ENCODE measurements around the gene CEL.
"Not testable (repeated sequence)": the region's sequence is repeated elsewhere in the genome, so short reads cannot be mapped to it uniquely, and the experiment has no call there.

Gene CEL

DNA sequence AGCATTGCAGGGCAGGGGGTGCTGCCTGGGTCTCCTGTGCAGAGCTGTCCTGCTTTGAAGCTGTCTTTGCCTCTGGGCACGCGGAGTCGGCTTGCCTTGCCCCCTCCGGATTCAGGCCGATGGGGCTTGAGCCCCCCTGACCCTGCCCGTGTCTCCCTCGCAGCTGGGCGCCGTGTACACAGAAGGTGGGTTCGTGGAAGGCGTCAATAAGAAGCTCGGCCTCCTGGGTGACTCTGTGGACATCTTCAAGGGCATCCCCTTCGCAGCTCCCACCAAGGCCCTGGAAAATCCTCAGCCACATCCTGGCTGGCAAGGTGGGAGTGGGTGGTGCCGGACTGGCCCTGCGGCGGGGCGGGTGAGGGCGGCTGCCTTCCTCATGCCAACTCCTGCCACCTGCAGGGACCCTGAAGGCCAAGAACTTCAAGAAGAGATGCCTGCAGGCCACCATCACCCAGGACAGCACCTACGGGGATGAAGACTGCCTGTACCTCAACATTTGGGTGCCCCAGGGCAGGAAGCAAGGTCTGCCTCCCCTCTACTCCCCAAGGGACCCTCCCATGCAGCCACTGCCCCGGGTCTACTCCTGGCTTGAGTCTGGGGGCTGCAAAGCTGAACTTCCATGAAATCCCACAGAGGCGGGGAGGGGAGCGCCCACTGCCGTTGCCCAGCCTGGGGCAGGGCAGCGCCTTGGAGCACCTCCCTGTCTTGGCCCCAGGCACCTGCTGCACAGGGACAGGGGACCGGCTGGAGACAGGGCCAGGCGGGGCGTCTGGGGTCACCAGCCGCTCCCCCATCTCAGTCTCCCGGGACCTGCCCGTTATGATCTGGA lies 2.7 kb downstream of the CEL start:
- DNase-seq (ENCODE audit: low spot score) = no peak

DNA sequence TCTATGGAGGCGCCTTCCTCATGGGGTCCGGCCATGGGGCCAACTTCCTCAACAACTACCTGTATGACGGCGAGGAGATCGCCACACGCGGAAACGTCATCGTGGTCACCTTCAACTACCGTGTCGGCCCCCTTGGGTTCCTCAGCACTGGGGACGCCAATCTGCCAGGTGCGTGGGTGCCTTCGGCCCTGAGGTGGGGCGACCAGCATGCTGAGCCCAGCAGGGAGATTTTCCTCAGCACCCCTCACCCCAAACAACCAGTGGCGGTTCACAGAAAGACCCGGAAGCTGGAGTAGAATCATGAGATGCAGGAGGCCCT lies 3.2 kb downstream of the CEL start:
- no peak for DNase-seq (ENCODE audit: low spot score)

DNA sequence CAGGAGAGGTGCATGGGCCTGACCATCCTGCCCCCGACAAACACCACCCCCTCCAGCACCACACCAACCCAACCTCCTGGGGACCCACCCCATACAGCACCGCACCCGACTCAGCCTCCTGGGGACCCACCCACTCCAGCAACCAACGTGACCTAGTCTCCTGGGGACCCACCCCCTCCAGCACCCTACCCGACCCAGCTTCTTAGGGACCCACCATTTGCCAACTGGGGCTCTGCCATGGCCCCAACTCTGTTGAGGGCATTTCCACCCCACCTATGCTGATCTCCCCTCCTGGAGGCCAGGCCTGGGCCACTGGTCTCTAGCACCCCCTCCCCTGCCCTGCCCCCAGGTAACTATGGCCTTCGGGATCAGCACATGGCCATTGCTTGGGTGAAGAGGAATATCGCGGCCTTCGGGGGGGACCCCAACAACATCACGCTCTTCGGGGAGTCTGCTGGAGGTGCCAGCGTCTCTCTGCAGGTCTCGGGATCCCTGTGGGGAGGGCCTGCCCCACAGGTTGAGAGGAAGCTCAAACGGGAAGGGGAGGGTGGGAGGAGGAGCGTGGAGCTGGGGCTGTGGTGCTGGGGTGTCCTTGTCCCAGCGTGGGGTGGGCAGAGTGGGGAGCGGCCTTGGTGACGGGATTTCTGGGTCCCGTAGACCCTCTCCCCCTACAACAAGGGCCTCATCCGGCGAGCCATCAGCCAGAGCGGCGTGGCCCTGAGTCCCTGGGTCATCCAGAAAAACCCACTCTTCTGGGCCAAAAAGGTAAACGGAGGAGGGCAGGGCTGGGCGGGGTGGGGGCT lies 4.6 kb downstream of the CEL start:
- no peak for DNase-seq (ENCODE audit: low spot score)

DNA sequence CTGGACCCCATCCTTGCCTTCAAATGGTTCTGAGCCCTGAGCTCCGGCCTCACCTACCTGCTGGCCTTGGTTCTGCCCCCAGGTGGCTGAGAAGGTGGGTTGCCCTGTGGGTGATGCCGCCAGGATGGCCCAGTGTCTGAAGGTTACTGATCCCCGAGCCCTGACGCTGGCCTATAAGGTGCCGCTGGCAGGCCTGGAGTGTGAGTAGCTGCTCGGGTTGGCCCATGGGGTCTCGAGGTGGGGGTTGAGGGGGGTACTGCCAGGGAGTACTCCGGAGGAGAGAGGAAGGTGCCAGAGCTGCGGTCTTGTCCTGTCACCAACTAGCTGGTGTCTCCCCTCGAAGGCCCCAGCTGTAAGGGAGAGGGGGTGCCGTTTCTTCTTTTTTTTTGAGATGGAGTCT lies 5.2 kb downstream of the CEL start:
- no peak for DNase-seq (ENCODE audit: low spot score)

DNA sequence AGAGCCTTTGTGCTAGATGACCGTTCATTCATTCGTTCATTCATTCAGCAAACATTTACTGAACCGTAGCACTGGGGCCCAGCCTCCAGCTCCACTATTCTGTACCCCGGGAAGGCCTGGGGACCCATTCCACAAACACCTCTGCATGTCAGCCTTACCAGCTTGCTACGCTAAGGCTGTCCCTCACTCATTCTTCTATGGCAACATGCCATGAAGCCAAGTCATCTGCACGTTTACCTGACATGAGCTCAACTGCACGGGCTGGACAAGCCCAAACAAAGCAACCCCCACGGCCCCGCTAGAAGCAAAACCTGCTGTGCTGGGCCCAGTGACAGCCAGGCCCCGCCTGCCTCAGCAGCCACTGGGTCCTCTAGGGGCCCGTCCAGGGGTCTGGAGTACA lies 6.0 kb downstream of the CEL start:
- DNase-seq (ENCODE audit: low spot score) = no peak

- not testable (repeated sequence) for DNase-seq (ENCODE audit: low spot score)
Measured at GRCh38 chr9:133068431-133068830, 6.7 kb downstream of the CEL start.

DNA sequence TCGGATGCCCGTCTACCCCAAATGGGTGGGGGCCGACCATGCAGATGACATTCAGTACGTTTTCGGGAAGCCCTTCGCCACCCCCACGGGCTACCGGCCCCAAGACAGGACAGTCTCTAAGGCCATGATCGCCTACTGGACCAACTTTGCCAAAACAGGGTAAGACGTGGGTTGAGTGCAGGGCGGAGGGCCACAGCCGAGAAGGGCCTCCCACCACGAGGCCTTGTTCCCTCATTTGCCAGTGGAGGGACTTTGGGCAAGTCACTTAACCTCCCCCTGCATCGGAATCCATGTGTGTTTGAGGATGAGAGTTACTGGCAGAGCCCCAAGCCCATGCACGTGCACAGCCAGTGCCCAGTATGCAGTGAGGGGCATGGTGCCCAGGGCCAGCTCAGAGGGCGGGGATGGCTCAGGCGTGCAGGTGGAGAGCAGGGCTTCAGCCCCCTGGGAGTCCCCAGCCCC lies 8.8 kb downstream of the CEL start:
- not testable (repeated sequence) for DNase-seq (ENCODE audit: low spot score)

DNA sequence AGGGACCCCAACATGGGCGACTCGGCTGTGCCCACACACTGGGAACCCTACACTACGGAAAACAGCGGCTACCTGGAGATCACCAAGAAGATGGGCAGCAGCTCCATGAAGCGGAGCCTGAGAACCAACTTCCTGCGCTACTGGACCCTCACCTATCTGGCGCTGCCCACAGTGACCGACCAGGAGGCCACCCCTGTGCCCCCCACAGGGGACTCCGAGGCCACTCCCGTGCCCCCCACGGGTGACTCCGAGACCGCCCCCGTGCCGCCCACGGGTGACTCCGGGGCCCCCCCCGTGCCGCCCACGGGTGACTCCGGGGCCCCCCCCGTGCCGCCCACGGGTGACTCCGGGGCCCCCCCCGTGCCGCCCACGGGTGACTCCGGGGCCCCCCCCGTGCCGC lies 9.2 kb downstream of the CEL start:
- not testable (repeated sequence) for DNase-seq (ENCODE audit: low spot score)

GRCh38 chr9:133071484-133072150 lies 9.8 kb downstream of the CEL start:
- no peak for DNase-seq (ENCODE audit: low spot score)

DNA sequence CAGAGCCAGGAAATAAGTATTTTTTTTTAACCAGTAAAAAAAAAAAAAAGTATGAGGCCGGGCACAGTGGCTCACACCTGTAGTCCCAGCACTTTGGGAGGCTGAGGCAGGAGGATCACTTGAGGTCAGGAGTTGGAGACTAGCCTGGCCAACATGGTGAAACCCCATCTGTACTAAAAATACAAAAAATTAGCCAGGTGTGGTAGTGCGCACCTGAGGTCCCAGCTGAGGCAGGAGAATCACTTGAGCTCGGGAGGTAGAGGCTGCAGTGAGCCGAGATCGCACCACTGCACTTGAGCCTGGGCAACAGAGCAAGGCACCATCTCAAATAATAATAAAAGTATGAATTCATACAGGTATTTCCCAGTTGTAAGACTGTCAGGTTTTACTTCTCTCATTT lies 10.4 kb downstream of the CEL start:
- DNase-seq (ENCODE audit: low spot score) = not testable (repeated sequence)

DNA sequence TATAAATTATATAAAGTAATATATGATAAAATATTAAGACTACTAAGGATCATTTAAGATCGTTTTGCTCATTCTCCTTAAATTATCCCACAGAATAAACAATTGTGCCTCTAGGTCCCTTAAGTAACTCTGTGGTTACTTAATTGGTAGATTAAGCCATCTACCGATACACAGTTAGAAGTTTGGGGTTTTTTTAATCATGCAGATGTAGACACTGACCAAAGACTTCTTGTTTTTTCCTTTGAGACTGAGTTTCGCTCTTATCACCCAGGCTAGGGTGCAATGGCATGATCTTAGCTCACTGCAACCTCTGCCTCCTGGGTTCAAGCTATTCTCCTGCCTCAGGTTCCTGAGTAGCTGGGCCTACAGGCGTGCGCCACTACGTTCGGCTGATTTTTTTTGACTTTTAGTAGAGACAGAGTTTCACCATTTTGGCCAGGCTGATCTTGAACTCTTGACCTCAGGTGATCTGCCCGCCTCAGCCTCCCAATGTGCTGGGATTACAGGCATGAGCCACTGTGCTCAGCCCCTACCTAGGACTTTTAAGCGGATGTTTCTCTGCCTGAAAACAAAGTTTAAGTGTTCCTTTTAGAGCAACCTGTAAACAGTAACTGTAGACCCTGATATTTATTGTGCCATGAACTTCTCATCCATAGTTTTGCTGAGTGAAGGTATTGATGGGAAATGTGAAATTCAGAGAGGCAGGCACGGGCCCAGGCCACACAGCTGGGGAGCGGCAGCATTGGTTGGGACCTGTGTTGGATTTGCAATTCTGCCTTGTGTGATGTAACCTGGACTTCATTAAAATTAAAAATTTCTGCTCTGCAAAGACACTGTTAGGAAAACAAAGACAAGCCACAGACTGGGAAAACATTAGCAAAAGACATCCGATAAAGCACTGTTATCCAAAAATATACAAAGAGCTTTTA lies 11.6 kb downstream of the CEL start:
- no peak for DNase-seq (ENCODE audit: low spot score)

DNA sequence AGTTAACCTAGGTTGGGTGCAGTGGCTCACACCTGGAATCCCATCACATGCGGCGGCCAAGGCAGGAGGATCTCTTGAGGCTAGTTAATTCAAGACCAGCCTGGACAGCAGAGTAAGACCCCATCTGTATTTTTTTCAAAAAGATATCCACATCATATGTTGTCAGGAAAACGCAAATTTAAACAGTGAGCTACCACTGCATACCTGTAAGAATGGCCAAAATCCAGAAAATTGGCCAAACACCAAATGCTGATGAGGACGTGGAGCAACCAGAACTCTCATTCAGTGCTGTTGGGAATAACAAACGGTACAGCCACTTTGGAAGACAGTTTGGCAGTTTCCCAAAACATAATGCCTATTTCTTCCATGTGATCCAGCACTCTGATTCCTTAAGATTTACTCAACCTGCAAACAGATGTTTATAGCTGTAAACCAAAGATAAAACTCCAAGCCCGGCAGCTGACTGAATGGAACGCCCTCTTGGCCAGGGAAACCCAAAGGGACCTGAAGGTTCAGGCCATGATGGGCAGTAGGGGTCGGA lies 12.4 kb downstream of the CEL start:
- no peak for DNase-seq (ENCODE audit: low spot score)

DNA sequence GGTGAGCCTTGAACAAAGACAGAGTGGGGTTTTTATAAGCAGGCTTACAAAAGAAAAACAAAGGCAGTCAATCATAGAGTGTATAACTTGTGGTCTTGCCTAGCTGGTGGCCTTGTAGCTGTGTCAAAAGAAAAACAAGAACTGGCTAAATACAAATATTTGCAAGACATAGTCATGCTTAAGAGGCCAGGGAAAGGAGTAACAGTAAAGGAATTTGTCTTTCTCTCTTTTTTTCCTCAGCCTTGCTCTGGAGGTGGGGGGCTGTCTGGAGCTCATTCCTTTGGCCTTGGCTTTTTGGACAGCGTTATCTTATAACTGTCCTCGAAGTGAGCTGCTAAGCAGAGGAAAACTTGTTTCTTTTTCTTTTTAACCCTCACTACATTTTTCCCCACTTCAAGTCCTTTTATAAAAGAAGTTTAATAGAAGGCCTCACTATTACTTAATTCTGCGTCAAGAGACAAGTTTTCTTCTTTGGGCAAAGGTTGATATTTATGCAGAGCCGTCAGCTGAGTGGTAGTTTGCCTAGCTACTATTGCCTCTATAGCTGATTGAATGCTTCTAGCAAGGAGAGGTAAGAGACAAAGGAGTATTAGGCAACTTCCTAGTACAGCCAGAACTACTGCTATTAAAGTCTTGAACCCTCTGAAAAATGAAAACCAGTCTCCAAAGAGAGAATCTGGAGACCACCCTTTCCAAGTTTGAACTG lies 14.3 kb downstream of the CEL start:
- no peak for DNase-seq (ENCODE audit: low spot score)

GRCh38 chr9:133076691-133077090 lies 14.9 kb downstream of the CEL start:
- DNase-seq (ENCODE audit: low spot score) = no peak

GRCh38 chr9:133078486-133078885 lies 16.7 kb downstream of the CEL start:
- no peak for DNase-seq (ENCODE audit: low spot score)

- no peak for DNase-seq (ENCODE audit: low spot score)
Measured at GRCh38 chr9:133080161-133080560, 18.4 kb downstream of the CEL start.

DNA sequence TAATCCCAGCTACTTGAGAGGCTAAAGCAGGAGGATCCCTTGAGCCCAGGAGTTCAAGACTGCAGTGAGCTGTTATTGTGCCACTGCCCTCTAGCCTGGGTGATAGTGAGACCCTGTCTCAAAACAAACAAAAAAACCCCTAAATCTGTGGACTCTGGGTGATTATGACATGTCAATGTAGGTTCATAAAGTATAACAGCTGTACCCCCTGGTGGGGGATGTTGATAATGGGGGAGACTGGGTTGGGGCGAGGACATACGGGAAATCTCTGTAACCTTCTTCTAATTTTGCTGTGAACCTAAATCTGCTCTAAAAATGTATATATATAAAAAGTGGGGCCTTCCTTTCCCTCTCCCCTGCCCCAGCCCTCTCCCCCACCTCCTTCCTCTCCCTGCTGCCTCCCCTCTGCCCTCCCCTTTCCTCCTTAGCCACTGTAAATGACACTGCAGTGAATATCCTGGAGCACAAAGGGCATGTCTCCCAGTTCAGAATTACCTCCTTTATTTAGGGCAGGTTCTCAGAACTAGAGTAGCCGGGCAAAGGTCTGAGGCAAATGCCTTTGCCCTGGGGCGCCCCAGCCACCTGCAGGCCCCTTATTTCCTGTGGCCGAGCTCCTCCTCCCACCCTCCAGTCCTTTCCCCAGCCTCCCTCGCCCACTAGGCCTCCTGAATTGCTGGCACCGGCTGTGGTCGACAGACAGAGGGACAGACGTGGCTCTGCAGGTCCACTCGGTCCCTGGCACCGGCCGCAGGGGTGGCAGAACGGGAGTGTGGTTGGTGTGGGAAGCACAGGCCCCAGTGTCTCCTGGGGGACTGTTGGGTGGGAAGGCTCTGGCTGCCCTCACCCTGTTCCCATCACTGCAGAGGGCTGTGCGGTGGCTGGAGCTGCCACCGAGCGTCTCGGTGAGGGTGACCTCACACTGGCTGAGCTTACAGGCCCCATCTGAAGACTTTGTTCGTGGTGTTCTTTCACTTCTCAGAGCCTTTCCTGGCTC lies 19.3 kb downstream of the CEL start:
- DNase-seq (ENCODE audit: low spot score) = not testable (repeated sequence)

DNA sequence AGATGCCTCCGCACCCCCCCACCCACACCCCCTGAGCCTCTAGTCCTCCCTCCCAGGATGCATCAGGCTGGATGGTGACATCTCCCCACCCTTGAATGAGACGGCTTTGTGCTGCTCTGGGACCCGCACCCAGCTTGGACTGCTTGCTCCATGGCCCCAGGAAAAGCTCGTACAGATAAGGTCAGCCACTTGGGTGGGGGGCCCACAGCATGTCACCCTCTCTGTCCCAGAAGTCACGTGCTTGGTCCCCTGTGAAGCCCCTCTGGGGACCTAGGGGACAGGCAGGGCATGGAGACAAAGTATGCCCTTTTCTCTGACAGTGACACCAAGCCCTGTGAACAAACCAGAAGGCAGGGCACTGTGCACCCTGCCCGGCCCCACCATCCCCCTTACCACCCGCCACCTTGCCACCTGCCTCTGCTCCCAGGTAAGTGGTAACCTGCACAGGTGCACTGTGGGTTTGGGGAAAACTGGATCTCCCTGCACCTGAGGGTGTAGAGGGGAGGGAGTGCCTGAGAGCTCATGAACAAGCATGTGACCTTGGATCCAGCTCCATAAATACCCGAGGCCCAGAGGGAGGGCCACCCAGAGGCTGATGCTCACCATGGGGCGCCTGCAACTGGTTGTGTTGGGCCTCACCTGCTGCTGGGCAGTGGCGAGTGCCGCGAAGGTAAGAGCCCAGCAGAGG lies 20.3 kb downstream of the CEL start:
- not testable (repeated sequence) for DNase-seq (ENCODE audit: low spot score)

DNA sequence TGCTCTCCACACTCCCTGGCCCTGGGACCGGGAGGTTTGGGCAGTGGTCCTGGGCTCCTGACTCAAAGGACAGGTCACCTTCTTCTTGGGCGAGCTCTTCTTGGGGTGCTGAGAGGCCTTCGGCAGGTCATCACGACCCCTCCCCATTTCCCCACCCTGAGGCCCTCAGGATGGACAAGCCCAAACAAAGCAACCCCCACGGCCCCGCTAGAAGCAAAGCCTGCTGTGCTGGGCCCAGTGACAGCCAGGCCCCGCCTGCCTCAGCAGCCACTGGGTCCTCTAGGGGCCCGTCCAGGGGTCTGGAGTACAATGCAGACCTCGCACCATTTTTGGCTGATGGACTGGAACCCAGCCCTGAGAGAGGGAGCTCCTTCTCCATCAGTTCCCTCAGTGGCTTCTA lies 21.9 kb downstream of the CEL start:
- not testable (repeated sequence) for DNase-seq (ENCODE audit: low spot score)

All from cerebellar cortex (tissue), 1 donor.